ENCODE results near the gene PIK3C3.
"Not testable (repeated sequence)": the region's sequence is repeated elsewhere in the genome, so short reads cannot be mapped to it uniquely, and the experiment has no call there.

Gene PIK3C3

GRCh38 chr18:41966943-41967342, 11.9 kb downstream of the PIK3C3 start:
- DNase-seq, result no peak

DNA sequence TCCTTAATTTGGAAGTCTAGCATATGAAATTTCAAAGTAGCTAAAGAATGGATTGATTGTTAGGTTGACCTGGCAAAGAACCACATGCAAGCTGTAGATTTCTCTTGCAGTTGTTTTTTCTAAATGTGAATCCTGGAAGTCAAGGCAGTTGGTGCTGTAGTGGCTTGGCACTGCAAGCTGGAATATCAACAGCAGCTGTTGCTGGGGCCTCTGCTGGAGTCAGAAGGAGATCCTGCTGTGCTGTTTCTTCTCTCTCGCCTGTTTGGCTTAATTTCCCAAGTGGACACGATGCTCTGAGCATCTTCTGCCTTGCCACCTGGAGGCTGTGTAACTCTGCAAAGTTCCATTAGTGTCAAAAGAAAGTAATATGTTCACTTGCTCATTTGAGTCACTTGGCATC, 12.6 kb downstream of the PIK3C3 start:
- no peak for DNase-seq

DNA sequence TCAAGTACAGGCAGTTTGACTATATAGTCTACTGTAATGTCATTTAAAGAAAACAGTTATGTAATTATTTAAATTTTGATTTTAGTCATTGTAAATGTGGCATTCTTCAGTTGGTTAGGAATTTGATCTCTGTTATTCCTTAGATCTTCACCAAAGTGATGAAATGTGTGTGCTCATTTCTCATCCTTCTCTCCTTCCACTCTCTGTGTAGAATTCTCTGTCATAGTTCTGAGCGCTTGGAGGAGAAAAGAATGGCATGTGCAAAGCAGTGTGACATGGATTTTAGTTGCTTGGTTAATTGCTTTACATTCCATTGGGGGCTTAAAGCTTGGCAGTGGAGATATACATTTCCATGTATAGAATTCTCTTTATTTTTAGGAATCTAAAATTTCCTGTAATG, 14.8 kb downstream of the PIK3C3 start:
- no peak for DNase-seq

GRCh38 chr18:41972067-41972925, 17.3 kb downstream of the PIK3C3 start:
- DNase-seq, result no peak

GRCh38 chr18:41973983-41974382, 18.9 kb downstream of the PIK3C3 start:
- no peak for DNase-seq

GRCh38 chr18:41974796-41975201, 19.8 kb downstream of the PIK3C3 start:
- DNase-seq, result no peak

DNA sequence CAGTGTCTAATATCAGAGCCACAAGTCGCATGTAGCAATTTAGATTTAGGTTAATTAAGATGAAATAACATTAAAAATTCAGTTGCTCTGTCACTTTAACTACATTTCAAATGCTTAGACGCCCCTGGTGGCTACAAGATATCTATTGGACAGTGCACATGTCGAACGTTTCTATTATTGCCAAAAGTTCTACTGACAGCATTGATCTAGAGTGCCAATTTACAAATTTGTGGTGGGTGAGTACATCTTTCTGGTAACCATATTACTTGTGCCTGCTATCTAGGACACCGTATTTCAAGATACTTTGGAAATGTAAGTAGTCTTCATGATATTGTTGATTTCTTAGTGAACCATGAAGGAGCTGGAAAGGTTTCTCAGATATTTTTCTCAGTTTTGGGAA, 20.2 kb downstream of the PIK3C3 start:
- DNase-seq, result no peak

GRCh38 chr18:41977233-41977632, 22.2 kb downstream of the PIK3C3 start:
- DNase-seq, result no peak

GRCh38 chr18:41982942-41983660, 28.1 kb downstream of the PIK3C3 start:
- DNase-seq, result no peak

GRCh38 chr18:41985914-41986313, 30.9 kb downstream of the PIK3C3 start:
- DNase-seq, result no peak

DNA sequence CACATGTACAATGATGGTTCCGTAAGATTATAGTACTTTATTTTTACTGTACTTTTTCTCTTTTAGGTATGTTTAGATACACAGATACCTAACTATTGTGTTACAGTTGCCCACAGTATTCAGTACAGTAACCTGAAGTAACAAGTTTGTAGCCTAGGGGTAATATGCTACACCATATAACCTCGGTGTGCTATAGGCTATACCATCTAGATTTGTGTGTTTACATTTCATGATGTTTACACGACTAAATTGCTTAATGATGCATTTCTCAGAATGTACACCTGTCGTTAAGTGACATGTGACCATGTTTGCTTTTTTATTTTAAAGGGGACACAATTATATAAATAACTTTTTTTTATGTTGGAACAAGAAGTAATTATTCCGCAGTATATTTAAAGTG, 34.5 kb downstream of the PIK3C3 start:
- no peak for DNase-seq

DNA sequence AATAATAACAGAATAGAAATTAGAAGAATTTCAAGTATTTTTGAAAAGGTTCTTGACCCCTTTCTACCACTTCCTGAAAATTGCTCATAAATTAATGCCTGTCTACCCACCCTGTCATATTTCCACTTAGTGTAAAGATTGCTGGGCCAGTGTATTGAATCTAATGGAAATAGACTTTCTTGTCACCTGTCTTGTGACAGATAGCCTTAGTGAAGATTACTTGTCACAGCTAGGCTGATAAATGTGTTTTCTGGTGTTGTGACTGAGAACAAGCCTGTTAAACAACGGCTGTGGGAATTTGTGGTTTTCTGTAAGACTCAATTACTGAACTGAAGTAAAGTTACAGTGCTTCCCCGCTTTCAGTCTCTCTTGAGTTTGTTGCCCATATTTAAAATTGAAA, 37.0 kb downstream of the PIK3C3 start:
- no peak for DNase-seq

DNA sequence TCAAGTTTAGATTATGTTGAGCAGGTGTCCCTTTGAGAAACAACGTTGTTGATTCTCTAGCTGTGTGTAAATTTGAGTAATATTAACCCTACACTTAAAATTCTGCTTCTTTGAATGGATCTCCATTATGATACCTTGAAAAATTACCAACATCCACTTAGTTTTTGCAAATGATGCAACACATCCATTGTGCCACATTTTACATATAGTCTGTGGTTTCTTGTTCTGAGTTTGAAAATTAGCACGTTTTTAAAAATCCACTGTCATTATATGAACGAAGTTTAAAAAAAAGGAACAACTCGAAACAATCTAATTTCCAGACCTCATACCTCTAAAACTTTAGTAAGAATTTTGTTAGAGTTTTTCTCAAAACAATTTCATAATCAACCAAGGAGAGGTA, 37.7 kb downstream of the PIK3C3 start:
- DNase-seq, result no peak

- no peak for DNase-seq
These were observed 38.1 kb downstream of the PIK3C3 start for GRCh38 chr18:41993151-41993550.

DNA sequence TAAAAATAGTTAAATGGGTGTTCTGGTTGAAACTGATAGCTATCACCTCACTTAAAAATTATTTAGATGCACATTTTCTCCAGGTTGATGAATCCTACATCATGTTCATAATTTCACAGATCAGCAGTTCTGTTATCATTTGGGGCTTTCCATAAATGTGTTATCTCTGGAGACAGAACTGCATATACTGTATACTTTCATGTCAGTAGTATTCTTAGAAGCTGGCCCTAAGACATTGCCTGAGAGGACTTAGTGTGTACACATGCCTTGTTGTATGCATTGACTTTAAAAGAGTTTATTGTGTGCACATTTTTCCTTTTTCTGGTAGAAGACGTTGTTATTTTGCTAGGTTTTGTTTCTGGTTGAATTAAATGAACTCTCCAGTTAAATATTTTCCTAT, 41.0 kb downstream of the PIK3C3 start:
- DNase-seq, result no peak

DNA sequence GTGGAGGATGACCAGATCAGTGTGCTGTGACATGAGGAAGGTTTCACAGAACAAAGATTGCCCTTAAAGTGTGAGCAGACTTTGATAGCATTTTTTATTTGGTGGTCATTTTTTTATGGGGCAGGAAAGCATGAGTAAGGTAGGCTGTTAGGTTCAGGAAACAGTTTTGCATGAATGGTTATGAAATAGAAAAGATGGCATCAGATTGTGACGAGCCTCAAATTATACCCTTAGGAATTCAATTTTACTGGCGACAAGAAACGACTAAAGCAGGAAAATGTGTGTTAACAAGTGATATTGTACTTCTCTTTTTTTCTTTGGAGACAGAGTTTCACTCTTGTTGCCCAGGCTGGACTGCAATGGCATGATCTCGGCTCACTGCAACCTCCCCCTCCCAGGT, 44.7 kb downstream of the PIK3C3 start:
- no peak for DNase-seq

- DNase-seq, result no peak
These were observed 46.8 kb downstream of the PIK3C3 start for GRCh38 chr18:42001801-42002200.

GRCh38 chr18:42004653-42005052, 49.6 kb downstream of the PIK3C3 start:
- DNase-seq, result no peak

- DNase-seq, result no peak
These were observed 50.7 kb downstream of the PIK3C3 start for GRCh38 chr18:42005782-42006181.

GRCh38 chr18:42009457-42009856, 54.4 kb downstream of the PIK3C3 start:
- DNase-seq, result not testable (repeated sequence)

DNA sequence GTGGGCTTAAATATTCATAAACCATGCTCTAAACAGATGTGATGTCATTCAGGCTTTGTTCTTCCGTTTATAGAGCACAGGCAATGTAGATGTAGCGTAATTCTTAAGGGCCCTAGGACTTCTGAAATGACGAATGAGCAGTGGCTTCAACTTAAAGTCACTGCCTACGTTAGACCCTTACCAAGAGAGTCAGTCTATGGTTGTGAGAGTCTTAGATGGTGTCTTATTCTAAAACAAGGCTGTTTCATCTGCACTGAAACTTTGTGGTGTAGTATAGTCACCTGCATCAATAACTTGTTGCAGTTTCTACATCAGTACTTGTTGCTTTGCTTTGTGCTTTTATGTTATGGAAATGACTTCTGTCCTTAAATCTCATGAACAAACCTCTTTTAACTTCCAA, 56.0 kb downstream of the PIK3C3 start:
- DNase-seq, result no peak

DNA sequence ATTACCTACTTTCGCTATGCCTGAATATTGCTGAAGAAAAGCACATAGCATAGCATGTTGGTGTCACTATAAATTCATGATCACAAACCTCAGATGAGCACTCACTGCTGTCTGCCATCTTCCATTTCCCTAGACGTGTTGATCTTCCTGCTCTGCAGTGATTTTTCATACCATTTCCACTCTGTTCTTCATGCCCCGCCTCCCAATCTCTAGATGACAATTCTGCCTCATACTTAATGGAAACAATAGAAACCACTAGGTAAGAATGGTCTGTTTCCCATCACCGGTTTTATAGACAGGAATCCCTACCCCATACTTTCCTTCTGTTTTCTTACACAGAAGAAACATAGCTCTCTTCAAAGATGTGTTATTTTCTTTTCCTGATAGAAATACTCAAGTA, 63.8 kb downstream of the PIK3C3 start:
- no peak for DNase-seq

GRCh38 chr18:42024131-42024530, 69.1 kb downstream of the PIK3C3 start:
- DNase-seq, result no peak

GRCh38 chr18:42025491-42025890, 70.5 kb downstream of the PIK3C3 start:
- DNase-seq, result no peak

Measured in central memory CD4-positive, alpha-beta T cell (primary cell).